ENCODE results near the gene TSHB.

- no peak for TF ChIP-seq EP300 (IDR thresholded peaks at IDR 0.05)
- no peak for TF ChIP-seq POLR2AphosphoS5 (IDR thresholded peaks at IDR 0.05)
- TF ChIP-seq CTCF (IDR thresholded peaks at IDR 0.05) = no peak
- no peak for TF ChIP-seq POLR2A (IDR thresholded peaks at IDR 0.05)
Observed at GRCh38 chr1:115082949-115083348, 53.3 kb downstream of the TSHB start.

Data from suprapubic skin (tissue), 4 donors.